Endothelial cell of umbilical vein (primary cell): ENCODE results near the gene POFUT2. TPM values are rescaled to one million over a fixed set of nuclear protein-coding genes. Genes with fewer than 3 reads are reported as not detected.

Source experiments
- BruUV-seq: library from RNA; stranded (reverse); fragments of 400-500 nt; replicated peaks from 2 replicates; lab custom pipeline; 2021; lab: Mats Ljungman, UMichigan
- CTCF ChIA-PET: fragments of 300-600, 350-600 bp; sonication (Branson Sonifier 250); formaldehyde crosslinking; loops from one replicate; lab custom pipeline; 2021; ENCODE audit warnings: antibody characterized with exemption, inconsistent platforms; lab: Charles Lee
- POLR2A ChIA-PET: fragments of 300-600, 350-600 bp; sonication (Branson Sonifier 250); formaldehyde crosslinking; loops from one replicate; lab custom pipeline; 2021; ENCODE audit warnings: antibody characterized with exemption, inconsistent platforms; lab: Charles Lee
- DNase-seq: peaks from one replicate; pipeline ENCODE4 v3.0.0-alpha.2; 2011; ENCODE audit warnings: low read depth, low spot score
- FAIRE-seq: peaks from 2 replicates; lab custom pipeline; 2011; peaks lifted over from hg19 to GRCh38; lab: Jason Lieb, UNC
- H2AFZ ChIP-seq: 2 replicates; pipeline ENCODE4 v1.6.0; 2012; ENCODE audit warnings: low read depth, low read length, control low read depth, inconsistent platforms
- H3K27ac ChIP-seq: 2 replicates; pipeline ENCODE4 v1.5.1; 2011; ENCODE audit warnings: low read depth, mild to moderate bottlenecking, control low read depth, low read length, moderate library complexity; ENCODE audit not compliant: insufficient read depth
- H3K27me3 ChIP-seq, 2 experiments: 2 replicates each; pipeline versions ENCODE4 v1.6.0 to v1.6.1; 2011; ENCODE audit warnings: low read length in 2 of 2, mixed read lengths in 1 of 2; ENCODE audit not compliant: control insufficient read depth in 2 of 2, insufficient read depth in 2 of 2
- H3K36me3 ChIP-seq, 2 experiments: 2 replicates in 1 of 2; 3 replicates in 1 of 2; pipeline ENCODE4 v1.5.1; 2011; ENCODE audit warnings: low read length in 2 of 2, mild to moderate bottlenecking in 1 of 2, moderate library complexity in 1 of 2; ENCODE audit not compliant: control insufficient read depth in 2 of 2, insufficient read depth in 2 of 2; ENCODE audit errors: extremely low read depth in 1 of 2
- H3K4me1 ChIP-seq: 3 replicates; pipeline ENCODE4 v1.5.1; 2011; ENCODE audit warnings: mild to moderate bottlenecking, low read length; ENCODE audit not compliant: control insufficient read depth, insufficient read depth; ENCODE audit errors: extremely low read depth
- H3K4me2 ChIP-seq: 2 replicates; pipeline ENCODE4 v1.6.1; 2011; ENCODE audit warnings: low read length, control low read depth, mixed read lengths; ENCODE audit not compliant: insufficient read depth
- H3K4me3 ChIP-seq, 3 experiments: fragments of 200-600 bp in 1 of 3; sonication (generic), shearing (Covaris generic) in 1 of 3; replicated peaks in 1 of 3; 2 replicates each; pipeline ENCODE4 v1.5.1; 2011 to 2016; ENCODE audit warnings: control low read depth in 3 of 3, low read length in 3 of 3, mild to moderate bottlenecking in 2 of 3, inconsistent platforms in 1 of 3, low read depth in 1 of 3, moderate library complexity in 1 of 3; ENCODE audit not compliant: insufficient read depth in 1 of 3
- H3K79me2 ChIP-seq: 2 replicates; pipeline ENCODE4 v1.6.0; 2012; ENCODE audit warnings: low read length, inconsistent platforms; ENCODE audit not compliant: control insufficient read depth, insufficient read depth
- H3K9ac ChIP-seq: replicated peaks from 2 replicates; pipeline ENCODE3; 2011; ENCODE audit warnings: low read length, control low read depth; ENCODE audit not compliant: insufficient read depth; ENCODE audit errors: extremely low read depth
- H3K9me1 ChIP-seq: replicated peaks from 3 replicates; pipeline ENCODE4 v1.6.0; 2011; ENCODE audit warnings: mild to moderate bottlenecking, low read length; ENCODE audit not compliant: control insufficient read depth, insufficient read depth; ENCODE audit errors: extremely low read depth
- H3K9me3 ChIP-seq: replicated peaks from 2 replicates; pipeline ENCODE4 v1.5.1; 2012; ENCODE audit warnings: low read length, inconsistent platforms; ENCODE audit not compliant: control insufficient read depth, insufficient read depth
- H4K20me1 ChIP-seq: replicated peaks from 2 replicates; pipeline ENCODE3; 2011; ENCODE audit warnings: mild to moderate bottlenecking, low read length; ENCODE audit not compliant: control insufficient read depth, insufficient read depth; ENCODE audit errors: extremely low read depth
- CTCF ChIP-seq, 2 donors: IDR thresholded peaks; 1 replicate in 1 of 2; 2 replicates in 1 of 2; pipeline ENCODE4 v1.5.1; 2011; ENCODE audit warnings: low read length in 2 of 2, mild to moderate bottlenecking in 2 of 2, moderate library complexity in 2 of 2, control low read depth in 1 of 2, inconsistent platforms in 1 of 2, low read depth in 1 of 2; ENCODE audit not compliant: insufficient read depth in 1 of 2; ENCODE audit errors: extremely low read depth in 1 of 2
- EZH2 ChIP-seq: IDR thresholded peaks from 2 replicates; pipeline ENCODE4 v1.6.1; 2012; ENCODE audit warnings: borderline replicate concordance, low read depth, mild to moderate bottlenecking, moderate library complexity, low read length, inconsistent platforms; ENCODE audit not compliant: severe bottlenecking
- FOS ChIP-seq: IDR thresholded peaks from 2 replicates; pipeline ENCODE4 v1.6.1; 2011; ENCODE audit warnings: mild to moderate bottlenecking, low read length, moderate library complexity, borderline replicate concordance; ENCODE audit not compliant: insufficient read depth
- GATA2 ChIP-seq: IDR thresholded peaks from 2 replicates; pipeline ENCODE4 v1.7.0; 2011; ENCODE audit warnings: low read depth, mild to moderate bottlenecking, moderate library complexity, mixed read lengths, low read length; ENCODE audit not compliant: insufficient read length, insufficient read depth
- JUN ChIP-seq: IDR thresholded peaks from 2 replicates; pipeline ENCODE4 v1.6.1; 2011; ENCODE audit warnings: borderline replicate concordance, low read depth; ENCODE audit not compliant: insufficient read length, insufficient read depth
- MYC ChIP-seq: IDR thresholded peaks from one replicate; pipeline ENCODE4 v1.6.1; 2011; ENCODE audit warnings: mild to moderate bottlenecking, low read depth, low read length
- POLR2A ChIP-seq: IDR thresholded peaks from 2 replicates; pipeline ENCODE4 v1.6.1; 2012; ENCODE audit warnings: low read depth, mild to moderate bottlenecking, control low read depth, low read length
- POLR2AphosphoS5 ChIP-seq: IDR thresholded peaks from 2 replicates; pipeline ENCODE4 v1.6.1; 2012; ENCODE audit warnings: low read depth, mild to moderate bottlenecking, control low read depth, low read length, moderate library complexity; ENCODE audit not compliant: insufficient read depth
- dilution Hi-C: fragments of 300-500 bp; cut with MboI; formaldehyde crosslinking; loops from one replicate; pipeline ENCODE4 v1.15.0; 2019; ENCODE audit warnings: low sequenced_read_pairs; ENCODE audit not compliant: extremely low pct_ligation_motif_present
- intact Hi-C: fragments of 100-400 bp; cut with micrococcal nuclease; formaldehyde crosslinking; loops from one replicate; pipeline ENCODE4 v1.10.0; 2022
- polyA plus RNA-seq, 4 experiments: library from polyadenylated mRNA; depleted of rRNA in 3 of 4; stranded (reverse) in 3 of 4; unstranded in 1 of 4; fragments of >200 nt; gene quantifications; 2 replicates each; pipeline versions ENCODE4 v1.2.1 to v1.2.3, GENCODE V29; 2011 to 2012; ENCODE audit warnings: missing spikeins in 1 of 4
- total RNA-seq: library from RNA; stranded (reverse); gene quantifications from 2 replicates; pipeline ENCODE4 v1.2.3, GENCODE V29; 2021
- TF ChIP-seq, protein P1 (sequence below): IDR thresholded peaks from 2 replicates; pipeline ENCODE4 v1.6.1; 2011; ENCODE audit not compliant: insufficient read depth, insufficient read length

POFUT2 gene
- total and polyA plus RNA-seq, 2 donors (not counting 3 experiments of a cell fraction or from before 2014, with no cell fraction given), result 30.7 to 47.5 TPM

DNA sequence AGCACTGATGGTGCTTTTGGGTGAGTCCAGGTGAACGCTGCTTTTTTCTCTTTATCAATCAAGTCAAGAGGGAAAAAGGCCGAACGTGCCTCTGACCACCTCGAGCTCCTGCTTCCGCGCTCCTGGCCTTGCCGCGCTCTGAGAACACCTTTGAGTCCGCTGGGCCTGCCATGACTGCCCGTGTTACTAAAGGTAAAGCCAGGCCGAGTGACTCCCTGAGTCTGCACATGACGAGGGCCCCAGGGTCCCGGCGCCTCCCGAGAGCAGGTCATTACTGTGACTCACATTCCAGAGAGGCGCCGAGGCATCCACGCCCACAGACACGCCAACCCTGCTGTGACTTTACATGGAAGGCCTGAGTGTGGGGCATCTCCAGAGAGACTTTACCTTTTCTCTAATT lies 11.1 kb downstream of the POFUT2 start:
- peaks cover 5 to 34% of the 10 kb centered on the region in 2 experiments for H3K36me3 ChIP-seq
- no peak for DNase-seq
- no peak for TF ChIP-seq POLR2AphosphoS5
- TF ChIP-seq, protein P1, sequence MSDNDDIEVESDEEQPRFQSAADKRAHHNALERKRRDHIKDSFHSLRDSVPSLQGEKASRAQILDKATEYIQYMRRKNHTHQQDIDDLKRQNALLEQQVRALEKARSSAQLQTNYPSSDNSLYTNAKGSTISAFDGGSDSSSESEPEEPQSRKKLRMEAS, result no peak
- TF ChIP-seq GATA2, result no peak
- TF ChIP-seq MYC, result no peak
- no peak for TF ChIP-seq JUN
- TF ChIP-seq POLR2A, result no peak
- TF ChIP-seq EZH2, result no peak
- no peak for TF ChIP-seq CTCF (IDR thresholded peaks at IDR 0.05; ENCODE audit: extremely low read depth in 1 of 2, insufficient read depth in 1 of 2, low read depth in 1 of 2, low read length in 2 of 2)
- no peak for TF ChIP-seq FOS
- H3K4me3 ChIP-seq, result no peak overlapping the region
- intact Hi-C loops, result no loop called here
- H3K27ac ChIP-seq, result no peak overlapping the region
- ChIA-PET CTCF (no interaction called here), POLR2A (no interaction called here)
- peaks cover 23% of the 10 kb centered on the region for H3K79me2 ChIP-seq
- no peaks in the 10 kb centered on the region for H3K9me3 ChIP-seq
- no peaks in the 10 kb centered on the region for H4K20me1 ChIP-seq
- FAIRE-seq, result no peak
- H3K9me1 ChIP-seq, result no peaks in the 10 kb centered on the region
- no peaks in the 10 kb centered on the region for H3K4me1 ChIP-seq
- no TSS peak for BruUV-seq
- no peak overlapping the region for H3K4me2 ChIP-seq
- no peak overlapping the region for H2AFZ ChIP-seq
- no peak overlapping the region for H3K9ac ChIP-seq
- dilution Hi-C loops, result no loop called here
- no peaks in the 10 kb centered on the region for H3K27me3 ChIP-seq
